Subcutaneous abdominal adipose tissue (tissue), 5 donors: Measurements from ENCODE around the gene STARD4.

ENCODE experiments used
- H3K27ac ChIP-seq: one replicate; pipeline ENCODE4 v1.7.0; 2013; ENCODE audit warnings: low read depth, mild to moderate bottlenecking, inconsistent platforms, low read length, moderate library complexity
- H3K27me3 ChIP-seq, 5 donors: one replicate each; pipeline ENCODE4 v1.7.0; 2013; ENCODE audit warnings: low read length in 5 of 5, inconsistent platforms in 1 of 5; ENCODE audit not compliant: control insufficient read depth in 5 of 5, insufficient read depth in 4 of 5
- H3K36me3 ChIP-seq, 5 donors: one replicate each; pipeline ENCODE4 v1.7.0; 2013; ENCODE audit warnings: low read length in 5 of 5; ENCODE audit not compliant: control insufficient read depth in 5 of 5, insufficient read depth in 5 of 5
- H3K4me1 ChIP-seq, 5 donors: one replicate each; pipeline ENCODE4 v1.7.0; 2013; ENCODE audit warnings: low read length in 5 of 5, mild to moderate bottlenecking in 3 of 5, moderate library complexity in 1 of 5; ENCODE audit not compliant: control insufficient read depth in 5 of 5, insufficient read depth in 5 of 5
- H3K4me3 ChIP-seq, 5 donors: one replicate each; pipeline ENCODE4 v1.7.0; 2013; ENCODE audit warnings: low read length in 5 of 5, low read depth in 1 of 5
- H3K9ac ChIP-seq, 5 donors: one replicate each; pipeline ENCODE4 v1.7.0; 2013; ENCODE audit warnings: low read length in 5 of 5, mild to moderate bottlenecking in 4 of 5, moderate library complexity in 3 of 5
- H3K9me3 ChIP-seq, 5 donors: one replicate each; pipeline ENCODE4 v1.7.0; 2013; ENCODE audit warnings: low read length in 5 of 5; ENCODE audit not compliant: control insufficient read depth in 5 of 5
- donor health status: healthy.
- donor health status: healthy.
- donor health status: healthy.
- donor health status: healthy.
- donor health status: healthy.

STARD4 gene

GRCh38 chr5:111551161-111551560, 38.8 kb upstream of the STARD4 start:
- Histone ChIP-seq H3K4me3 (peak overlapping the region in 1 of 5 donors; percentile 19), H3K4me1 (peaks cover 0 to 31% (median 8%) of the 10 kb centered on the region in 5 donors), H3K9me3 (no peaks in the 10 kb centered on the region), H3K27me3 (no peaks in the 10 kb centered on the region), H3K27ac (peak overlapping the region; percentile 71), H3K36me3 (no peaks in the 10 kb centered on the region), H3K9ac (peak overlapping the region in 1 of 5 donors; percentile 50)

GRCh38 chr5:111550282-111551020, 38.1 kb upstream of the STARD4 start:
- Histone ChIP-seq H3K27ac (peak overlapping the region; percentile 71), H3K4me1 (peaks cover 0 to 31% (median 8%) of the 10 kb centered on the region in 5 donors), H3K9ac (peak overlapping the region in 1 of 5 donors; percentile 50), H3K27me3 (no peaks in the 10 kb centered on the region), H3K36me3 (no peaks in the 10 kb centered on the region), H3K9me3 (no peaks in the 10 kb centered on the region), H3K4me3 (no peak overlapping the region)

- no peaks in the 10 kb centered on the region for H3K27me3 ChIP-seq
- H3K36me3 ChIP-seq = no peaks in the 10 kb centered on the region
- no peak overlapping the region for H3K9ac ChIP-seq
- H3K4me3 ChIP-seq = no peak overlapping the region
- H3K9me3 ChIP-seq = no peaks in the 10 kb centered on the region
- peaks cover 0 to 31% (median 8%) of the 10 kb centered on the region in 5 donors for H3K4me1 ChIP-seq
- no peak overlapping the region for H3K27ac ChIP-seq
Measured at GRCh38 chr5:111548992-111549649, 36.8 kb upstream of the STARD4 start.

- H3K9ac ChIP-seq = no peak overlapping the region
- H3K9me3 ChIP-seq = no peaks in the 10 kb centered on the region
- H3K27me3 ChIP-seq = no peaks in the 10 kb centered on the region
- no peak overlapping the region for H3K4me3 ChIP-seq
- no peaks in the 10 kb centered on the region for H3K36me3 ChIP-seq
- H3K4me1 ChIP-seq = peaks cover 0 to 31% (median 8%) of the 10 kb centered on the region in 5 donors
- no peak overlapping the region for H3K27ac ChIP-seq
Measured at GRCh38 chr5:111548348-111548950, 36.1 kb upstream of the STARD4 start.

GRCh38 chr5:111545031-111545430, 32.7 kb upstream of the STARD4 start:
- no peaks in the 10 kb centered on the region for H3K27me3 ChIP-seq
- H3K27ac ChIP-seq = no peak overlapping the region
- peaks cover 0 to 2% (median under 1%) of the 10 kb centered on the region in 5 donors for H3K4me1 ChIP-seq

GRCh38 chr5:111537141-111538024, 25.0 kb upstream of the STARD4 start:
- H3K9me3 ChIP-seq = no peaks in the 10 kb centered on the region
- H3K27ac ChIP-seq = no peak overlapping the region

More at GRCh38 chr5:111545031-111545430, 32.7 kb upstream of the STARD4 start:
- Histone ChIP-seq H3K4me3 (no peak overlapping the region), H3K36me3 (no peaks in the 10 kb centered on the region), H3K9ac (no peak overlapping the region), H3K9me3 (no peaks in the 10 kb centered on the region)

GRCh38 chr5:111535879-111536549, 23.7 kb upstream of the STARD4 start:
- Histone ChIP-seq H3K4me3 (no peak overlapping the region), H3K9me3 (no peaks in the 10 kb centered on the region), H3K27ac (no peak overlapping the region)

More at GRCh38 chr5:111537141-111538024, 25.0 kb upstream of the STARD4 start:
- H3K36me3 ChIP-seq = no peaks in the 10 kb centered on the region
- no peak overlapping the region for H3K4me3 ChIP-seq
- H3K27me3 ChIP-seq = peaks cover 0 to 2% (median 0%) of the 10 kb centered on the region in 5 donors
- peaks cover 0 to 3% (median 0%) of the 10 kb centered on the region in 5 donors for H3K4me1 ChIP-seq
- H3K9ac ChIP-seq = no peak overlapping the region

GRCh38 chr5:111532886-111533582, 20.7 kb upstream of the STARD4 start:
- H3K4me3 ChIP-seq = no peak overlapping the region
- H3K9ac ChIP-seq = no peak overlapping the region
- H3K9me3 ChIP-seq = no peaks in the 10 kb centered on the region
- no peaks in the 10 kb centered on the region for H3K36me3 ChIP-seq
- no peak overlapping the region for H3K27ac ChIP-seq
- no peaks in the 10 kb centered on the region for H3K27me3 ChIP-seq
- peaks cover 0 to 8% (median 0%) of the 10 kb centered on the region in 5 donors for H3K4me1 ChIP-seq

More at GRCh38 chr5:111535879-111536549, 23.7 kb upstream of the STARD4 start:
- no peak overlapping the region for H3K9ac ChIP-seq
- H3K27me3 ChIP-seq = peaks cover 0 to 2% (median 0%) of the 10 kb centered on the region in 5 donors
- peaks cover 0 to 3% (median 0%) of the 10 kb centered on the region in 5 donors for H3K4me1 ChIP-seq
- H3K36me3 ChIP-seq = no peaks in the 10 kb centered on the region
